NCI-H146 (cell line): ENCODE results near the gene MT1E.
"Not testable (repeated sequence)": the region's sequence is repeated elsewhere in the genome, so short reads cannot be mapped to it uniquely, and the experiment has no call there.

Experiments
- DNase-seq: peaks from one replicate; lab custom pipeline; 2025; lab: John Stamatoyannopoulos, UW

MT1E gene

DNA sequence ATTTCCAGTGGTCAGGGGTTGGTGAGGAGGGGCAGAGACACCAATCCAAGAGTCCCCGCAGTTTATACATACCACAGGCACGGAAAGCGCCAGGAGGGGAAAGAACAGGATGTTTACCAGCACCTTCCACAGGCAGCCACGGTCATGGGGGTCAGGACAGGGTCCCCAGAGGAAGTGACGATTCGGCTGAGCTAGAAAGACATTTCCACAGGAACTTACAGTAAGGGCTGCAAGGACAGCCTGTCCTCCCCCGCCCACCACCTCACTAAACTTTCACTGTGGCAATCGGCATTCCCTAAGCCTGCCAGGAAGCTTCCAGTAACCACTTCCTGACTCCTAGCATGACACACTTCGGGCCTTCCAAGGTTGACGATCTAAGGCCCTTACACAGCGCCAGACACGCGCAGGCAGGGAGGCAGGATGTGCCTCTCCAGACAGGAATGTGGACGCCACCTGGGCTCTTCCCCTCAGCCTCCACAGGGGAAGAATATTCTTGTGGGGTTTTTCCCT lies 18.4 kb upstream of the MT1E start:
- no peak for DNase-seq

DNA sequence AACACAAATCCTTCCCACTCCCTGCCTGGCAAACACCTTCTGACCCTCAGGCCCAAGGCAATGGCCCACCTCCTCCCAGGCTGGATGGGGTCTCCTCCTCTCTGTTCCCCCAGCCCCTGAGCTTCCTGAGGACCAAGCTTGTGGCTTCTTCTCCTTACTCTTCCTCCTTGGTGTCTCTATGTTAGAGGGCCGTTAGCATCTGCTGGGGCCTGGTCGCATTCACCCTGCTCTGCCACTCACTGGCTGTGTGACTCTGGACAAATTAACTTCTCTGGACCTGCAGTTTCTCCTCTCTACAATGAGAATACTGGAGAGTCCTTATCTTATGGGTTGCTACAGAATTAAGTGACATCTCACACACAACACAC lies 17.9 kb upstream of the MT1E start:
- DNase-seq = no peak

DNA sequence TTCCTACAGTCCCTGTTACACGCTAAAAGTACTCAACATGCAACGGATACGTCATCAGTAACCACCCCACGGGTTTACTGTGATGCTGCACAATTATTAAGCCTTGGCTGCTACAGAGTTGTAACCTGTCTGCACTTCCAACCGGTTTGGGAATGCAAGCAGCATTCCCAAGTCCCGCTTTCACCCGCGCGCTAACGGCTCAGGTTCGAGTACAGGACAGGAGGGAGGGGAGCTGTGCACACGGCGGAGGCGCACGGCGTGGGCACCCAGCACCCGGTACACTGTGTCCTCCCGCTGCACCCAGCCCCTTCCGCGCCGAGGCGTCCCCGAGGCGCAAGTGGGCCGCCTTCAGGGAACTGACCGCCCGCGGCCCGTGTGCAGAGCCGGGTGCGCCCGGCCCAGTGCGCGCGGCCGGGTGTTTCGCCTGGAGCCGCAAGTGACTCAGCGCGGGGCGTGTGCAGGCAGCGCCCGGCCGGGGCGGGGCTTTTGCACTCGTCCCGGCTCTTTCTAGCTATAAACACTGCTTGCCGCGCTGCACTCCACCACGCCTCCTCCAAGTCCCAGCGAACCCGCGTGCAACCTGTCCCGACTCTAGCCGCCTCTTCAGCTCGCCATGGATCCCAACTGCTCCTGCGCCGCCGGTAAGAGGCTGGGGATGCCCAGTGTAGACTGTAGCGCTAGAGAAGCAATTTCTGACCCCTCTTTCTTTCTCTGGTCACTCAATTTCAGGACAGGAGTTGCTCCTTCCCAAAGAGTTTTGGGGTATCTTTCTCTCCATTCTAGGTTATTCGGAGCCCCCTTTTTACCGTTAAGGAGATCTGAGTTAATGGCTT lies 17.3 kb upstream of the MT1E start, which contains the start of gene MT2A:
MT2A (plus strand) TSS at position 542 of the 833 bp plus-strand sequence; CDS start at position 614, 72 bp downstream.
- DNase-seq = peak; percentile 90

DNA sequence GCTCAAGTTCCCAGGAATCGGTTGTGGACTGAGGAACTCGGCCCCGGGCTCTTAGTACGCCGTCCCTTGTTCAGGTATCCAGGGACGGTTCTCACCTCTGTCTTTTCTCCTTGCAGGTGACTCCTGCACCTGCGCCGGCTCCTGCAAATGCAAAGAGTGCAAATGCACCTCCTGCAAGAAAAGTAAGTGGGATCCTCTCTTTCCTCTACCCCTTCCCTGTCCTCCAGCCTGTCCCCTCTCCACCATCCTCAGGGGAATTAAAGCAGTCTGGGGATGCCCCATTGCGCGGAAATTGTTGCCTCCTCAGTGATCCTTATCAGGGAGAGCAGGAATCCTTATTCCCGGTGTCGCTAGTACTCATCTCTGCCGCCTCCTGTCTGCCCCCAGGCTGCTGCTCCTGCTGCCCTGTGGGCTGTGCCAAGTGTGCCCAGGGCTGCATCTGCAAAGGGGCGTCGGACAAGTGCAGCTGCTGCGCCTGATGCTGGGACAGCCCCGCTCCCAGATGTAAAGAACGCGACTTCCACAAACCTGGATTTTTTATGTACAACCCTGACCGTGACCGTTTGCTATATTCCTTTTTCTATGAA lies 16.6 kb upstream of the MT1E start:
- DNase-seq = no peak

DNA sequence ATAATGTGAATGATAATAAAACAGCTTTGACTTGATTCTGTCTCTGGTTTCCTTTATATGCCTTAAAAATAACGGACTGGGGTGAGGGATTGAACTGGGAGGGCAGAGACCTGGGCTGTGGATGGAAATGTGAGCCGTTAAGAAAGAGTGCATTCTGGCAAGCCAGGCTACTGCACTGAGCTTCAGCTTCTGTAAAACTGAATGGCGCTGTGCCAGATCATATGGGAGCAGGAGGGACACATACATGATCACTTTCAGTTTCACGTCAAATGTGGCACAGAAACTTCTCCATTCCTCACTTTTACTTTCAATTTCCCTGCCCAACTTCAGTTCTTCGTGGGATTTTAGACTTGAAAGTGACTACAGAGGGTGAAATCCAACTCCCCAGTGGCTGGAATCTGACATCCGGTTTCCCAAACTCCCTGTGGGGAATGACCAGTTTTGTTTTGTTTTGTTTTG lies 16.1 kb upstream of the MT1E start:
- DNase-seq = peak; percentile 19

DNA sequence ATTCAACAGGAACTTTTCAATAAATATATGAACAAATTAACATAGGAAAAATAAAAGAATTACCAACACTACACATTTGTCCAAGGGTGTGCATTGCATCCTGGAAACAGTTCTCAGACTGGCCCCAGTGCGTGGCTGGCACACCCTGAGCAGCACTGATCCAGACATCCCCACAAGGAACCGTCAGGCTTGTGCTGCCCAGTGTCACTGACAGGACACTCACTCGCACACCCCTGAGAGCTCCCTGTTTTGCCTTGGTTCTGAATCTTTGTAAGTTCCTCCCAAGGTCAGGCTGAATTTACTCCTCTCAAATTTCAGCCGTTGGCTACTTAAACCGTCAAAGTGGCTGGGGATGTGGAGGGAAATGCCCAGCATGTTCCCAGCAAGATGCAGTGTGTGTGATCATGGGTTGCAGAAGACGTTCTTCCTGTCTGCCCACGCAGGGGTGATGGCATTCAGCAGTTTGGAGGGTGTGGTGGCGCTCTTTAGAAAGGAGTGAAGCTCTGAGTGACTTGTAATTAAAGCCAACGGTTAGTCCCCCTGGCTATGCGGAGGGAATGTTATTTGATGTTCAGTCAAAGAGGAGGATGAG lies 15.5 kb upstream of the MT1E start:
- no peak for DNase-seq

DNA sequence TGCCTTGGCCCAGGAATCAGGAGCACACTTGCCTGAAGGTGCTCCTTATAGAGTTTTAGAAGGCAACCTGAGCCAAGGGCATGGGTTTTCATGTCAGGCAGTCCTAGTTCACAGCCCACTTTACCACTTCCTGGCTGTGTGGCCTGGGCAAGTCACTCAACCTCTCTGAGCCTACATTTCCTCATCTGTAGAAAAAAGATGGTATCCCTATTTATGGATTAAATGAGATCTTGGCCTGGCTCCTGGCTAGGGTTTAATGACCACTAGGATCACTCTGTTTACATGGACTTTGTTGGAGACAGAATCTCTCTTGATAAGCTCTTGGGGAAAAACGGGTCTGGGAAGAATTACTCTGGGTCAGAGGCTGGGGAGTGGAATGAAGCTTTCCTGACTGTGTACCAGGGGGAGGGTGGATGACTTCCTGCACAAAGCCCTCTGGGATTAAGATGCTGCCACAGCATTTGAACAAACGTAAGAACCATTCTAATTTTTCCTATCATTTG lies 14.9 kb upstream of the MT1E start:
- DNase-seq = no peak

DNA sequence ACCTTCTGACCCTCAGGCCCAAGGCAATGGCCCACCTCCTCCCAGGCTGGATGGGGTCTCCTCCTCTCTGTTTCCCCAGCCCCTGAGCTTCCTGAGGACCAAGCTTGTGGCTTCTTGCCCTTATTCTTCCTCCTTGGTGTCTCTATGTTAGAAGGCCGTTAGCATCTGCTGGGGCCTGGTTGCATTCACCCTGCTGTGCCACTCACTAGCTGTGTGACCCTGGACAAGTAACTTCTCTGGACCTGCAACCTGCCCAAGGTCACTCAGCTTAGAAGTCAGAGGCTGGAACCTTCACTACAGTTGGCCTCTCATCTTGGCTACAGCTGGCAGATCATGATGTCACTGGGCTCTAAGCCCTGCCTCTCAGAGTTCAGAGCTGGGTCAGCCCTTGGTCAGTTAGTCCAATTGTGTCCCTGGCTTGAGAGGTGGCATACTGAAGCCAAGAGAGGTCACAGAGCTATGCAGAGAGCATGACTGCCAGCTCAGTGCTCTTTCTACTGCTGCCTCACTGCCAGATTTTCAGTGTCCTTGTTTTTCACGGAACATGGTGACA lies 14.2 kb upstream of the MT1E start:
- no peak for DNase-seq

DNA sequence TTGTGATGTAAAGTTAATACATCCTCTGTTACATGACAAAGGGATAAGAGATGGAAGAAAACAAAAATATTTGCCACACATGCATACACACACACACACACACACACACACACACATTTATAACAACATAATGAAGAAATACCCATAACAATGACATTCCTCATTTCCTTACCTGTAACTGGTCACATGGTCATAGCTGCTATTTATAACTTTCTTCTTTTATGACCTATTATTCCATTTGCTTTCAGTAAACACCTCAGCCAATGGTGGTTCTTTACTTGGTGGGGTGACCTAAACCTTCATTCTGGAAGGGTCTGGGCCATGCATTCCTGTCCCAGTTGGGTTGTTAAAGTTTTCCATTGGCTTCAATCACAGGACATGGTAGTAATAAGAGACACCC lies 11.9 kb upstream of the MT1E start:
- no peak for DNase-seq

DNA sequence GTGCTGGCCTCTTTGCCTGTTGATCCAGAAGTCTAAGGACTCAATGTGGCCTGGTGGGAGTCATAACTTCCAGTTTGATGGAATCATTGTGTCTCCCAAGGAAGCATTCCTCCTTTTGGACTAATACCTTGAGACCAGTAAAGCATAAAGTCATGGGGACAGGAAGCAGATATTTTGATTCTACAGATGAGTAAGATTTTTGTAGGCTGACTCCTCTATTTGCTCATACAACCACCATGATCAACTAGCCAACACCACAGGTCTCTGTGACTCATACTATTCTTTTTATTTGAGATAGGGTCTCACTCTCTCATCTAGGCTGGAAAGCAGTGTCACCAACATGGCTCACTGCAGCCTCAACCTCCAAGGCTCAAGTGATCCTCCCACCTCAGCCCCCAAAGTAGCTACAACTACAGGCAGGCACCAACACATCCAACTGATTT lies 11.0 kb upstream of the MT1E start:
- no peak for DNase-seq

DNA sequence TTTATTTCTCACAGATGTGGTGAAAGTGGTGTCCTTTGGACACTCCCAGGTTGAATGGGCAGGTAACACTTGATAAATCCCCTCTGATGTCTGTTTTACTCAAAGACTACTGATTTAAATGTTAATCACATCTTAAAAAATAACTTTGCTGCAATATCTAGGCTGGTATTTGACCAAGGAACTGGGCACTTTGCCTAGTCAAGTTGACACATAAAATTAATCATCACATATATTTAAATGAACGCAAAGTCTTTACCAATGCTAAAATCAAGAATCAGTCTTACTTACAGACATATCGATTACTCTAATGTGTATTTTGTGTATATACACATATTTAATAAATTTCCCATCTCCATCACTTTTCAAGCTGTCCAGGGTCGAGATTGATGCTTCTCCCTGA lies 10.2 kb upstream of the MT1E start:
- no peak for DNase-seq

DNA sequence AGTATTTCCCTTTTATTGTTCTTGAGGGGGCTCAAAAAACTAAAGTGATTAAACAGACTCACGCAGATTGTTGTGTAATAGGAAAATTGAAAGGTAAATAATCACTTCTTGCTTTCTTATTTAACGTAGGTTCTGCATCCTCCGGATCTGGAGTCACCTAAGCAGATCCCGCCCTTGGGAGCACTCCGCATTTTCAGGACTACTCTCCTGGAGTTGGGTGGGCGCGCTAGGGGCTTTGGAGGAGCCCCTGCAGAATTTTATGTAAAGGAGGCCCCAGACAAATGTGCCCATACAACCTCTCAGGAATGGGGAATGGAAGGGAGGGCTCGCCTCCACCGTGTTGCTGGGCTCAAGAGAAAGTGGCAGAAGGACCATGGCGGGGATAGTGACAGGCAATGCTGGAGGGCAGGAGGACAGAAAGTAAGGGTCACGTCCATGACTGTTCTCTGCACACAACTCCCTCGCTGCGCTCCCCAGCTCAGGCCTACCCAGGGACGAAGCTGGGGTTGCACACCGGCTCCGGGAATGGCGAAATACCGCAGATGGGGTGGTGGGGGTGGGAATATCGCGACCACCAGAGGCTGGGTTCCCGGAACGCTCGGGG lies 8.9 kb upstream of the MT1E start:
- DNase-seq = no peak

DNA sequence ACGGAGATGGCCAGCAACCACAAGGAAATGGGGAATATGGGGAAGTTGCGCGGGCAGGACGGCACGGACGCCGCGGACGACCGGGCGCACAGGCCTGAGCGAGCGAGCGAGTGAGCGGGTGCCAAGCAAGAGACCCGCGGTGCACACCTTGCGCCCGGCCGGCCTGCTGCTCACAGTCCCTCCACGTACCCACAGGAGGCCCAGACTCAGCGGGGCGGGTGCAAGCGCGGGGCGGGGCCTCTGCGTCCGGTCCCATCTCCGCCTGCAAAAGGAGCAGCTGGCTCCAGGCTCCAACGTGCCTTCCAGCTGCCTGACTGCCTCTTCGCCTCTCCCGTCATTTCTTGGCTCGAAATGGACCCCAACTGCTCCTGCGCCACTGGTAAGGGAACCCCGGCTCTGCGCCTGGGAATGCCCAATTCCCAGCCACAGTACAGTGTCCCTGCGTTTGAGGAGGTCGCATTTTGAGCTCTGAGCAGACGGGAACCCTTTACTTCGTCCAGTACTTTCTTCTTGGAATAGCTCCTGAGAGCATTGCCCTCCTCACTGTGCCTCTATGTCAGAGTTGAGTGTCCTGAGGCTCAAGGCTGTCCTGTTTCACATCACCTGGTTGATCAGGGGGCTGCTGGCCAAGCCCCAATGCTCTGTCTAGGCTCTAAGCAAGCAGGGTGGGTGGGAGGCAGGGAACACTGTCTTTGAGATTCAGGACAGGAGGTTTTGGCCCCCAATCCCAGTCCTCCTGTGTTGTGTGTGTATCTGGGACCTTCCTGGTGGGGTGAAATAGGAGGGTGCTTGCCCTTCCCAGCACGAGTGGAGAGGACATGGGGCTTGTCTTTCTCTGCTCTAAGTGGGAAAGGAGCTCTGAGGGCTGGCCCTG lies 8.1 kb upstream of the MT1E start:
- no peak for DNase-seq

DNA sequence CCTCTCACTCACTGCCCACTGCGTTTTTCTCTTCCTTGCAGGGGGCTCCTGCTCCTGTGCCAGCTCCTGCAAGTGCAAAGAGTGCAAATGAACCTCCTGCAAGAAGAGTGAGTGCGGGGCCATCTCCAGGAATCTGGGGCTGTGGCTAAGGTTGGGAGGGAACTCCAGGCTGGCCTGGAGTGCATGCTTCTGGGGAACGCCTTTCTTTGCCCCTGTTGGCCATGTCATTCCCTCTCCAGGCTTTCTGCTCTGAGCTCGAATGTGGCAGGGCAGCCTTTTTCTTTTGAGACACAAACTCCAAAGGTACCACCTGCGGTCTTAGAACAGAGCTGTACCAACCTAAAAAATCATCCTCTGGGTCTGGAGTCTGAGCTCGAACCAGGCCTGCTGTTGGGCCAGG lies 7.4 kb upstream of the MT1E start:
- no peak for DNase-seq

DNA sequence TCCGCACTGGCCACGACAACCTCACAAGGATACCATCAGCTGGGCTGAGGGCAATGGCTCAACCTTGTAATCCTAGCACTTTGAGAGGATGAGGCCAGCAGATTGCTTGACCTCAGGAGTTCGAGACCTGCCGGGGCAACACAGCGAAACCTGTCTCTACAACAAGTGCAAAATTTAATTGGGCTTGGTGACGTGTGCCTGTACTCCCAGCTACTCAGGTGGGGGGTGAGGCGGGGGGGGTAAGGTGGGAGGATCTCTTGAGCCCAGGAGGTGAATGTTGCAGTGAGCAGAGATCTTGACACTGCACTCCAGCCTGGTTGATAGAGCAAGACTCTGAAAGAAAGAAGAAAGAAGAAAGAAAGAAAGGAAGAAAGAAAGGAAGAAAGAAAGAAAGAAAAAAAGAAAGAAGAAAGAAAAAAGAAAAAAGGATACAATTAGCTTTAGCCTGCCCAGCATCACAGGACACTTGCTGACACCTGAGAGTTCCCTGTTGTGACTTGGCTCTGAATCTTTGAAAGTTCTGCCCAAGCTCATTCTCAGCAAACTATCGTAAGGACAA lies 5.2 kb upstream of the MT1E start:
- no peak for DNase-seq

DNA sequence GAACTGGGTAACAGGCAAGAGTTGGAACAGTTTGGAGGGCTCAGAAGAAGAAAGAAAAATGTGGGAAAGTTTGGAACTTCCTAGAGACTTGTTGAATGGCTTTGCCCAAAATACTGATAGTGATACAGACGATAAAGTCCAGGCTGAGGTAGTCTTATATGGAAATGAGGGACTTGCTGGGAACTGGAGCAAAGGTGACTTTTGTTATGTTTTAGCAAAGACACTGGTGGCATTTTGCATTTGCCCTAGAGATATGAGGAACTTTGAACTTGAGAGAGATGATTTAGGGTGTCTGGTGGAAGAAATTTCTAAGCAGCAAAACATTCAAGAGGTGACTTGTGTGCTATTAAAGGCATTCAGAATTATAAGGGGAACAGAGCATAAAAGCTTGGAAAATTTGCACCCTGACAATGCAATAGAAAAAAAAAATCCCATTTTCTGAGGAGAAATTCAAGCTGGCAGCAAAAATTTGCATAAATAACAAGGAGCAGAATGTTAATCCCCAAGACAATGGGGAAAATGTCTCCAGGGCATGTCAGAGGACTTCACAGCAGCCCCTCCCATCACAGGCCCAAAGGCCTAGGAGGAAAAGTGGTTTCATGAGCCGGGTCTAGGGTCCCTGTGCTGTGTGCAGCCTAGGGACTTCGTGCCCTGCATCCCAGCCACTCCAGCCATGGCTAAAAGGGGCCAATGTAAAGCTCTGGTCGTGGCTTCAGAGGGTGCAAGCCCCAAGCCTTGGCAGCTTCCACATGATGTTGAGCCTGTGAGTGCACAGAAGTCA lies 3.7 kb upstream of the MT1E start:
- DNase-seq = not testable (repeated sequence)

DNA sequence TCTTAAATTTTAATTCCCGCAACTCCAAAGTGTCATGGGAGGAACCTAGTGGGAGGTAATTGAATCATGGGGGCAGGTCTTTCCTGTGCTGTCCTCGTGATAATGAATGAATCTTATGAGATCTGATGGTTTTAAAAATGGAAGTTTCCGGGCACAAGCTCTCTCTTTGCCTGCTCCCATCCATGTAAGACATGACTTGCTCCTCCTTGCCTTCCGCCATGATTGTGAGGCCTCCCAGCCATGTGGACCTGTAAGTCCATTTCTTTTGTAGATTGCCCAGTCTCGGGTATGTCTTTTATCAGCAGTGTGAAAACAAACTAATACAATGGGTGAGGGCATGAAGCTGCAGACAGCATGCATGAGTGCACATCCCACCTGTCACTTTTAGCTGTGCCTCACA lies 2.4 kb upstream of the MT1E start:
- DNase-seq = not testable (repeated sequence)

DNA sequence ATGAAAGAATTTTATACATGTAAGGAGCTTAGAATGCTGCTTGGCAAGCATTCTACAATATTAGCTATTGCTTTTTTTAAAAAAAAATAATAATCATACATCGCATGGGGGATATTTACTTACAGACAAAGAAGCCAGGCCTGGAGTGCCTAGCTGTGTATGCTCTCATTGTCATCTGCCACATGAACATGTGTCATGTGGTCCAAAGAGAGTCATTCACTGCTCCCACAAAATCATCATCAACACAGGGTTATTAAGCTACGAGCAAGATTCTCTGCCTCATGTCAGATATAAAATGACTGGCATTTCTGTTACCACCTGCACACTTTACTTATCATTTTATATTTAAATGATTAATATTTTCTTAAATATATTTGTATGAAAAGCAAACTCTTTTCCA lies 1.9 kb upstream of the MT1E start:
- no peak for DNase-seq

DNA sequence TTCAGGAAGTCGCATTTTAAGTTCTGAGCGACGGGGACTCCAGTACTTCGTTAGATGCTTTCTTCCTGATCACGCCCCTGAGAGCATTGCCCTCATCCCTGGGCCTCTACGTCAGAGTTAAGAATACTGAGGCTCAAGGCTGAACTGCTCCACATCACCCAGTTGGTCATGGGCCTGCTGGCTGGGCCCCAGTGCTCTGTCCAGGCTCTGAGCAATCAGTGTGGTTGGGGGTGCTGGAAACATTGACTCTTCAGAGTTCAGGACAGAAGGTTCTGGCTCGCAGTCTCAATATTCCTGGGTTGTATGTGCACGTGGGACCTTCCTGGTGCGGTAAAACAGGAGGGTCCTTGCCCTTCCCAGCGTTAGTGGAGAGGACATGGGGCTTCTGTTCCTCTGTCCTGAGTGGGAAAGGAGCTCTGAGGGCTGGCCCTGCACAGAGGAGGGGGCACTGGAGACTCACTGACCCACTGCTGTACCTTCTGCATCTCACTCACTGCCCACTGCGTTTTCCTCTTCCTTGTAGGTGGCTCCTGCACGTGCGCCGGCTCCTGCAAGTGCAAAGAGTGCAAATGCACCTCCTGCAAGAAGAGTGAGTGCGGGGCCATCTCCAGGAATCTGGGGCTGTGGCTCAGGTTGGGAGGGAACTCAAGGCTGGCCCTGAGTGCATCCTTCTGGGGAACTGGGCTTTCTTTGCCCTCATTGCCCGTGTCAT lies 518 bp downstream of the MT1E start:
- no peak for DNase-seq
